ENCODE results near the gene TGFBR3.

GRCh38 chr1:91806181-91806768 is 79.7 kb downstream of the TGFBR3 start:
- TF ChIP-seq CTCF (optimal IDR thresholded peaks at IDR 0.05 in 1 of 3, IDR thresholded peaks at IDR 0.05 in 1 of 3, conservative IDR thresholded peaks at IDR 0.05 in 1 of 3; ENCODE audit: extremely low read depth in 1 of 3, insufficient read depth in 2 of 3, low read length in 3 of 3) = no peak
- no peak for TF ChIP-seq EZH2 (IDR thresholded peaks at IDR 0.05; ENCODE audit: low read length)

Measured in keratinocyte (primary cell).